ENCODE measurements around the gene COL1A2. TPM values are rescaled to one million over a fixed set of nuclear protein-coding genes. Genes with fewer than 3 reads are reported as not detected.

COL1A2 gene
- polyA plus RNA-seq, 3 donors: not detected

DNA sequence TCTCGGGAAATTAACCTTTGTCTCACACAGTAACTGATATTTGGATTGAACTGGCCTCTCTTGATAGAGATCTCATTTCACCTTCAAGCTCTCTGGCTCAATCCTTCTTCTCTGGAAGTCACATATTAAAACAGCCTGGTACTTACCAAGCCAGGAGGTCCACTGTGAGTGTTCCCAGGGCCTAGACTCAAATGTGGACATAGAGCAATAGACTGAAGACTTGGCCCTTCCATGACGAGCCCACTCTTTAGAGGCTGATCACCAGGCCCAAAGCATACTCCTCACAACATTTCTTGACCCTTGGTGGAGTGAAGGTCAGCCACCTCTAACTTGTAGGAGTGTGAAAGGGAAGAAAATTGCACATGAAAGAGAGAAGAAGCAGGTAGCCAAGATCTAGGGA lies 38.5 kb downstream of the COL1A2 start:
- Histone ChIP-seq H4K20me1 (ENCODE audit: insufficient read depth, low read length) (no peaks in the 10 kb centered on the region), H3K27me3 (ENCODE audit: control insufficient read depth in 2 of 2, insufficient read depth in 2 of 2, low read length in 2 of 2) (peaks cover 0 to 4% of the 10 kb centered on the region in 2 donors), H3K36me3 (replicated peaks in 1 of 2; ENCODE audit: control insufficient read depth in 1 of 2, insufficient read depth in 2 of 2, low read length in 2 of 2) (no peaks in the 10 kb centered on the region), H3K79me2 (ENCODE audit: insufficient read depth, low read length) (no peaks in the 10 kb centered on the region), H2AFZ (ENCODE audit: insufficient read depth, low read depth, low read length, poor library complexity, severe bottlenecking) (no peak overlapping the region), H3K4me3 (replicated peaks in 1 of 3; ENCODE audit: low read depth in 2 of 3, low read length in 3 of 3) (no peak overlapping the region), H3K4me1 (ENCODE audit: control insufficient read depth in 1 of 2, insufficient read depth in 2 of 2, low read length in 2 of 2) (no peaks in the 10 kb centered on the region), H3K9me3 (replicated peaks in 1 of 2; ENCODE audit: control insufficient read depth in 1 of 2, insufficient read depth in 1 of 2, low read length in 2 of 2) (no peaks in the 10 kb centered on the region), H3K27ac (ENCODE audit: low read depth in 1 of 2, low read length in 2 of 2) (no peak overlapping the region), H3K9ac (ENCODE audit: insufficient read depth, low read length, poor library complexity, severe bottlenecking) (no peak overlapping the region), H3K4me2 (replicated peaks; ENCODE audit: extremely low read depth, low read length, poor library complexity, severe bottlenecking) (no peak overlapping the region)
- no CpG with 5 or more reads among the region's 2 CpGs for WGBS (ENCODE audit: insufficient coverage)
- H3K9me3 Mint-ChIP-seq: no peaks in the 10 kb centered on the region
- H3K4me3 Mint-ChIP-seq: no peak overlapping the region
- TF ChIP-seq CTCF (IDR thresholded peaks at IDR 0.05): no peak
- H3K27ac Mint-ChIP-seq: no peak overlapping the region
- no peaks in the 10 kb centered on the region for H3K4me1 Mint-ChIP-seq
- no peak for DNase-seq
- peaks cover 6 to 9% (median 8%) of the 10 kb centered on the region in 3 donors for H3K27me3 Mint-ChIP-seq (ENCODE audit: low read depth in 3 of 3)
- no peaks in the 10 kb centered on the region for H3K36me3 Mint-ChIP-seq
- intact Hi-C loops (cut with micrococcal nuclease): no loop called here

DNA sequence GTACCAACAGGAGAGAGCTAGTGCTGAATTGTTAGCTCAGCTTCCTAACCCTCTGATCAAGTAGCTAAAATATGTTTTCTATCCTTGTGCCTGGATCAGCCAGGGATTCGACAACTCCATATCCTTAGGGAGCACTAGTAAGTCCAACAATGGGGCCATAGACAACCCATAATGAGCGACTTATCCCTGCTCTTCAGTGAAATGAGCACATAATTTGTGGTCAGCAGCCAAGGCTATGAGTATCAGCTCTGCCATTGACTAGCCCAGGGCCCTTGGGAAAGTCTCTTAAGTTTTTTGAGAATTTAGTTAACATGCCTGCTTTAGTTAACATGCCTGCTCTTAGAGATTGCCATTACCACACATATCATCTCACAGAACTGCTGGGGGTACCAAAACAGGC lies 39.3 kb downstream of the COL1A2 start:
- Histone ChIP-seq H3K9ac (ENCODE audit: insufficient read depth, low read length, poor library complexity, severe bottlenecking) (no peak overlapping the region), H3K4me1 (ENCODE audit: control insufficient read depth in 1 of 2, insufficient read depth in 2 of 2, low read length in 2 of 2) (no peaks in the 10 kb centered on the region), H3K36me3 (replicated peaks in 1 of 2; ENCODE audit: control insufficient read depth in 1 of 2, insufficient read depth in 2 of 2, low read length in 2 of 2) (no peaks in the 10 kb centered on the region), H3K27me3 (ENCODE audit: control insufficient read depth in 2 of 2, insufficient read depth in 2 of 2, low read length in 2 of 2) (peaks cover 2 to 4% of the 10 kb centered on the region in 2 donors), H2AFZ (ENCODE audit: insufficient read depth, low read depth, low read length, poor library complexity, severe bottlenecking) (no peak overlapping the region), H3K4me3 (replicated peaks in 1 of 3; ENCODE audit: low read depth in 2 of 3, low read length in 3 of 3) (no peak overlapping the region), H4K20me1 (ENCODE audit: insufficient read depth, low read length) (no peaks in the 10 kb centered on the region), H3K4me2 (replicated peaks; ENCODE audit: extremely low read depth, low read length, poor library complexity, severe bottlenecking) (no peak overlapping the region), H3K9me3 (replicated peaks in 1 of 2; ENCODE audit: control insufficient read depth in 1 of 2, insufficient read depth in 1 of 2, low read length in 2 of 2) (no peaks in the 10 kb centered on the region), H3K79me2 (ENCODE audit: insufficient read depth, low read length) (no peaks in the 10 kb centered on the region), H3K27ac (ENCODE audit: low read depth in 1 of 2, low read length in 2 of 2) (no peak overlapping the region)
- Mint-ChIP-seq H3K27ac (no peak overlapping the region), H3K27me3 (ENCODE audit: low read depth in 3 of 3) (peaks cover 6 to 9% (median 6%) of the 10 kb centered on the region in 3 donors), H3K4me3 (no peak overlapping the region), H3K9me3 (no peaks in the 10 kb centered on the region), H3K36me3 (no peaks in the 10 kb centered on the region), H3K4me1 (no peaks in the 10 kb centered on the region)
- intact Hi-C loops (cut with micrococcal nuclease): no loop called here
- WGBS (ENCODE audit: insufficient coverage): 83% methylated on average over 1 of the region's 2 CpGs
- DNase-seq: no peak
- TF ChIP-seq CTCF (IDR thresholded peaks at IDR 0.05): no peak
